Activated B cell treated with CpG ODN at 0.5 μM for 24 hours (primary cell): Measurements from ENCODE around the gene KRTAP10-11. TPM values are rescaled to one million over a fixed set of nuclear protein-coding genes. Genes with fewer than 3 reads are reported as not detected.

Experiments
- ATAC-seq: fragments of 200-7000 bp; cut with Tn5 transposase; one replicate; pipeline ENCODE4 v1.10.0; 2021; ENCODE audit warnings: low read depth, mild to moderate bottlenecking, moderate library complexity
- CTCF ChIA-PET: fragments of 350-600 bp; sonication (Branson Sonifier 250); formaldehyde crosslinking; loops from one replicate; lab custom pipeline; 2021; ENCODE audit warnings: antibody characterized with exemption; lab: Charles Lee
- POLR2A ChIA-PET: fragments of 350-600 bp; sonication (Branson Sonifier 250); formaldehyde crosslinking; loops from one replicate; lab custom pipeline; 2021; ENCODE audit warnings: antibody characterized with exemption; lab: Charles Lee
- DNase-seq: peaks from one replicate; pipeline ENCODE4 v3.0.0; 2022
- H3K27ac Mint-ChIP-seq: one replicate; pipeline ENCODE4 v1.8.0; 2020; ENCODE audit warnings: mixed read lengths
- H3K27me3 Mint-ChIP-seq: one replicate; pipeline ENCODE4 v1.8.0; 2021; ENCODE audit warnings: mixed read lengths
- H3K36me3 Mint-ChIP-seq: one replicate; pipeline ENCODE4 v1.8.0; 2021; ENCODE audit warnings: low read depth, mixed read lengths
- H3K4me1 Mint-ChIP-seq: one replicate; pipeline ENCODE4 v1.8.0; 2021; ENCODE audit warnings: mixed read lengths
- H3K4me3 Mint-ChIP-seq: one replicate; pipeline ENCODE4 v1.8.0; 2020; ENCODE audit warnings: mild to moderate bottlenecking, mixed read lengths
- H3K9me3 Mint-ChIP-seq: one replicate; pipeline ENCODE4 v1.8.0; 2020; ENCODE audit warnings: mixed read lengths
- intact Hi-C: fragments of 100-400 bp; cut with micrococcal nuclease; formaldehyde crosslinking; loops from one replicate; pipeline ENCODE4 v1.15.1; 2024
- total RNA-seq: library from RNA; stranded (reverse); gene quantifications from 2 replicates; pipeline ENCODE4 v1.2.3, GENCODE V29; 2022
- TF ChIP-seq, protein P1 (sequence below): fragments of 200-600 bp; IDR thresholded peaks from one replicate; pipeline ENCODE4 v1.8.0; 2022; ENCODE audit warnings: antibody characterized with exemption, mild to moderate bottlenecking

The KRTAP10-11 gene
- total RNA-seq, 1 donor from 2014 or later, result not detected

DNA sequence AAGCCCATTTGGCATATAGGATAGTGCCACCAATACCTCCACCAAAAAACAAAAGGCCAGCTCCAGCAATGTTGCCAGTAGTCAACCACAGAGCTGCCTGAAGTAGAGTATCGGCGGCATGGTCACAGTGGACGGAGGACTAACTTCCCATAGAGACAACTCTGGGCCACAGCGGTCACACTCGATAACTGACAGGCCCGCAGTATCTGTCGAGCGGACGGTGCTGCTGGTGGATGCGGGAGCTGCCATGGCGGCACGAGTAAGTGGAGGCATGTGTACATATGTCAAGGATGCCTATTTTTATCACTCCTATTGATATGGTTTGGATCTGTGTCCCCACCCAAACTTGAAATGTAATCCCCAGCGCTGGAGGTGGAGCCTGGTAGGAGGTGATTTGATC, 31.7 kb downstream of the KRTAP10-11 start:
- no peaks in the 10 kb centered on the region for H3K4me1 Mint-ChIP-seq
- no peak overlapping the region for H3K4me3 Mint-ChIP-seq
- intact Hi-C loops, result no loop called here
- no peaks in the 10 kb centered on the region for H3K36me3 Mint-ChIP-seq
- ChIA-PET POLR2A (no interaction called here), CTCF (no interaction called here)
- peaks cover 31% of the 10 kb centered on the region for H3K27me3 Mint-ChIP-seq
- H3K9me3 Mint-ChIP-seq, result peaks cover 4% of the 10 kb centered on the region
- no peak overlapping the region for H3K27ac Mint-ChIP-seq
- DNase-seq, result no peak
- TF ChIP-seq, protein P1, sequence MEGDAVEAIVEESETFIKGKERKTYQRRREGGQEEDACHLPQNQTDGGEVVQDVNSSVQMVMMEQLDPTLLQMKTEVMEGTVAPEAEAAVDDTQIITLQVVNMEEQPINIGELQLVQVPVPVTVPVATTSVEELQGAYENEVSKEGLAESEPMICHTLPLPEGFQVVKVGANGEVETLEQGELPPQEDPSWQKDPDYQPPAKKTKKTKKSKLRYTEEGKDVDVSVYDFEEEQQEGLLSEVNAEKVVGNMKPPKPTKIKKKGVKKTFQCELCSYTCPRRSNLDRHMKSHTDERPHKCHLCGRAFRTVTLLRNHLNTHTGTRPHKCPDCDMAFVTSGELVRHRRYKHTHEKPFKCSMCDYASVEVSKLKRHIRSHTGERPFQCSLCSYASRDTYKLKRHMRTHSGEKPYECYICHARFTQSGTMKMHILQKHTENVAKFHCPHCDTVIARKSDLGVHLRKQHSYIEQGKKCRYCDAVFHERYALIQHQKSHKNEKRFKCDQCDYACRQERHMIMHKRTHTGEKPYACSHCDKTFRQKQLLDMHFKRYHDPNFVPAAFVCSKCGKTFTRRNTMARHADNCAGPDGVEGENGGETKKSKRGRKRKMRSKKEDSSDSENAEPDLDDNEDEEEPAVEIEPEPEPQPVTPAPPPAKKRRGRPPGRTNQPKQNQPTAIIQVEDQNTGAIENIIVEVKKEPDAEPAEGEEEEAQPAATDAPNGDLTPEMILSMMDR, result no peak
- no peak for ATAC-seq

DNA sequence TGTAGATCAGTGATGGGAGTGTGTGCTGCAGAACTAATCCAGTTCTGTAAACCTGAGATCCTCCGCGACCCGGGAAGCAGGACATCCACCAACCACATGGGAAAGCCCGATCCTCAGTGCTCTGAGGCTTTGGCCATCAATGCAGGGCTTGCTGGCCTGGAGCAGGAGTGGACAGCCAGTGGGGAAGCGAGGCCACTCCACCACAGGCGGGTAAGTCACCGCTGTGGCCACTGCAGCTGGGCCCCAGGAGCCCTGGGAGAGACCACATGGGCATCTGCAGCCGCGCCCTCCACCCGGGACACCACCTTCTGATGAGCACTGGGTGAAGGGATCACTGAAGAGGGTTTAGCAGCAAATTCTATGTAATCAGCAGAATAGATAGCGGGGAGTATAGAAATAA, 34.9 kb downstream of the KRTAP10-11 start:
- ChIA-PET CTCF (no interaction called here), POLR2A (no interaction called here)
- no peaks in the 10 kb centered on the region for H3K9me3 Mint-ChIP-seq

DNA sequence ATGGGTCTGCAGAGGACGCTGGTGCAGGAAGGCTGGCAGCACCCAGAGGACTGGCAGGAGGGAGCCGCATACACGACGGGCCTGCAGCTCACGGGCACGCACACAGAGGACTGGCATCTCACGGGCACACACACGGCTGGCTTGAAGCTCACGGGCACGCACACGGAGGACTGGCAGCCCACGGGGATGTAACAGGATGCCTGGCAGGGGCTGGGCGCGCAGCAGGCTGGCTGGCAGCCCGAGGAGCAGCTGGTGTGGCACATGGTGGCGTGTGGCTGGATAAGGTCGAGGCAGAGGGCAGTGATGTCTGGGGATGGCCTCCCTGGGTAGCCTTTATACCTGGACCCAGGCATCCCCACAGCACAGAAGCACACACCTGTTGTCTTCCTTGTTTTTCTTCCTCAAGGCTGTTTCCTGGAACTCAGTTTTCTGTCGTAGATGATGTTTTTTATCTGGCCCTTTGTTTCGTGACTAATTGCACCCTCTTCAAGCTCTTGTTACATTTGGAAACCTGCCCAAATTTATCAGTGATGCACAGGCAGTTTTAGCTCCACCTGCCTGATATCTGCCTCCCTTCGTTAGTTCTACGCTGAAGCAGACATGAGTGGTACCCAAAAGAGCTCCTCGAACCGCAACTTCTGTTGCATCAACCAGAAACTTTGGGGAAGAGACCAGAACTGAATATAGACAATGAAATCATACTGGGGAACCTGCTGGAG, 35.8 kb downstream of the KRTAP10-11 start, which contains the start of gene KRTAP12-1:
TSS of gene KRTAP12-1 (minus strand) at position 303 of the 719 bp plus-strand sequence. CDS start at position 263, 40 bp downstream.
- CTCF ChIA-PET, result no interaction called here
- H3K9me3 Mint-ChIP-seq, result no peaks in the 10 kb centered on the region
- no peak within 1 kb of the TSS for H3K27ac Mint-ChIP-seq
- ATAC-seq (no peak), DNase-seq (no peak)
- intact Hi-C loops, result no loop called here
- H3K4me3 Mint-ChIP-seq, result no peak within 1 kb of the TSS
- TF ChIP-seq, protein P1, result no peak
- H3K27me3 Mint-ChIP-seq, result peaks cover 37% of the 10 kb centered on the region
- no peaks in the 10 kb centered on the region for H3K36me3 Mint-ChIP-seq
- POLR2A ChIA-PET, result no interaction called here
- no peaks in the 10 kb centered on the region for H3K4me1 Mint-ChIP-seq

More for the DNA sequence above, 34.9 kb downstream of the KRTAP10-11 start:
- intact Hi-C loops, result no loop called here
- Mint-ChIP-seq H3K27me3 (peaks cover 36% of the 10 kb centered on the region), H3K36me3 (no peaks in the 10 kb centered on the region), H3K27ac (no peak overlapping the region), H3K4me1 (no peaks in the 10 kb centered on the region), H3K4me3 (no peak overlapping the region)
- no peak for DNase-seq
- TF ChIP-seq, protein P1, result no peak
- ATAC-seq, result no peak

DNA sequence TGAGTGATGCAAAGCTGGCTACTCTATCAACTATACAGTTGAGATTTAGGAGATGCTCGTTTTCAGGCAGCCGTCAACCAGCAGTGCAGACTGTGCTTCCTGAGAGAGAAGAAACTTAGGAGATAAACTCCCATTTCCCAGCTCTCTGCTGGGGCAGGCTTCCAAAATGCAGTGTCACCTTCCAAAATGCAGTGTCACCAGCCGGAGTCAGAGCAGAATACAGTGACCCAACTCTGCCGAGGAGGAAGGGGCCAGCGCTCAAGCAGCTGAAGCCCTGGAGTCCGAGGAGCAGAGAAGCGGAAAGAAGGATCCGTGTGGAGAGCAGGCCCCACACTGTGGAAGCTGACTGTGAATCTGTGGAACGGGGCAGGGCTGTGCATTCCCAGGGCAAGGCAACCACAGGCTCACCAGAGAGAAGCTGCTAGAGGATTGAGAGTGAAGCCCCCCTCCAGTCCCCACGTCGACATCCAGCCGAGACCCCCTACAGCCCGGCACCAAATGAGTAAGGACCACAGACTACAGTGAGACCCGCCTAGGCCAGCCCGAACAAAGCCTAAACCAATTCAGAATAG, 36.5 kb downstream of the KRTAP10-11 start:
- H3K4me3 Mint-ChIP-seq, result no peak overlapping the region

DNA sequence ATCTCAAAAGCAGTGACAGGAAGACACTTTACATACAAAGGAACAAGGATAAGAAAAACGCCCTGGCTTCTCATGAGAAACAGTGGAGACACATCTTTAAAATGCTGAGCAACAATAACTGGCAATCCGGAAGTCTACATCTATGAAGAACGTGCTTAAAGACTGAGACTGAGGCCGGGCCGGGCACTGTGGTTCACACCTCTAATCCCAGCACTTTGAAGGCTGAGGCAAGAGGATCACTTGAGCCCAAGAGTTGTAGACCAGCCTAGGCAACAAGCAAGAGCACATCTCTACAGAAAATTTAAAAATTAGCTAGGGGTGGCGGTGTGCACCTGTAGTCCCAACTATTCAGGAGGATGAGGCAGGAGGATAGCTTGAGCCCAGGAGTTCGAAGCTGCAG, 37.9 kb downstream of the KRTAP10-11 start:
- Mint-ChIP-seq H3K9me3 (no peaks in the 10 kb centered on the region), H3K27ac (no peak overlapping the region), H3K36me3 (no peaks in the 10 kb centered on the region), H3K4me1 (no peaks in the 10 kb centered on the region), H3K4me3 (no peak overlapping the region), H3K27me3 (peaks cover 43% of the 10 kb centered on the region)
- DNase-seq (no peak), ATAC-seq (no peak)
- intact Hi-C loops, result no loop called here
- TF ChIP-seq, protein P1, result no peak
- CTCF ChIA-PET, result no interaction called here
- POLR2A ChIA-PET, result no interaction called here

More for the DNA sequence above, 36.5 kb downstream of the KRTAP10-11 start:
- no peaks in the 10 kb centered on the region for H3K4me1 Mint-ChIP-seq
- TF ChIP-seq, protein P1, result no peak
- H3K27me3 Mint-ChIP-seq, result peaks cover 42% of the 10 kb centered on the region
- no peaks in the 10 kb centered on the region for H3K9me3 Mint-ChIP-seq
- ATAC-seq (no peak), DNase-seq (no peak)
- intact Hi-C loops, result no loop called here
- ChIA-PET POLR2A (no interaction called here), CTCF (no interaction called here)
- no peaks in the 10 kb centered on the region for H3K36me3 Mint-ChIP-seq
- no peak overlapping the region for H3K27ac Mint-ChIP-seq
